Hepatocyte (in vitro differentiated cells): ENCODE measurements around the gene TEC. TPM values are rescaled to one million over a fixed set of nuclear protein-coding genes. Genes with fewer than 3 reads are reported as not detected.

ENCODE experiments used
- DNase-seq: peaks from one replicate; pipeline ENCODE4 v3.0.0-alpha.2; 2016; ENCODE audit warnings: low spot score
- H2AFZ ChIP-seq: fragments of 200-600 bp; sonication (generic); 2 replicates; pipeline ENCODE4 v1.6.0; 2016; ENCODE audit warnings: antibody characterized with exemption, mild to moderate bottlenecking
- H3K27ac ChIP-seq: fragments of 200-600 bp; sonication (generic); 2 replicates; pipeline ENCODE4 v1.5.1; 2016; ENCODE audit warnings: mild to moderate bottlenecking
- H3K27me3 ChIP-seq: fragments of 200-600 bp; sonication (generic); 2 replicates; pipeline ENCODE4 v1.6.1; 2016
- H3K36me3 ChIP-seq: fragments of 200-600 bp; sonication (generic); replicated peaks from 2 replicates; pipeline ENCODE4 v1.5.1; 2016; ENCODE audit warnings: low read depth; ENCODE audit not compliant: insufficient read depth
- H3K4me1 ChIP-seq: fragments of 200-600 bp; sonication (generic); 2 replicates; pipeline ENCODE4 v1.5.1; 2016; ENCODE audit warnings: mild to moderate bottlenecking, moderate library complexity; ENCODE audit not compliant: insufficient read depth
- H3K4me2 ChIP-seq: fragments of 200-600 bp; sonication (generic); 2 replicates; pipeline ENCODE4 v1.6.0; 2016
- H3K4me3 ChIP-seq: fragments of 200-600 bp; sonication (generic); 2 replicates; pipeline ENCODE4 v1.5.1; 2016; ENCODE audit warnings: mild to moderate bottlenecking
- H3K79me2 ChIP-seq: fragments of 200-600 bp; sonication (generic); 2 replicates; pipeline ENCODE4 v1.6.0; 2017; ENCODE audit warnings: mild to moderate bottlenecking
- H3K9me2 ChIP-seq: fragments of 200-600 bp; sonication (generic); replicated peaks from 2 replicates; pipeline ENCODE4 v1.6.0; 2017; ENCODE audit warnings: mild to moderate bottlenecking; ENCODE audit not compliant: insufficient read depth
- H3K9me3 ChIP-seq: fragments of 200-600 bp; sonication (generic); 2 replicates; pipeline ENCODE4 v1.5.1; 2016; ENCODE audit warnings: low read depth, mild to moderate bottlenecking
- H4K20me1 ChIP-seq: fragments of 200-600 bp; sonication (generic); 2 replicates; pipeline ENCODE4 v1.6.0; 2016; ENCODE audit warnings: mild to moderate bottlenecking; ENCODE audit not compliant: insufficient read depth, poor library complexity, severe bottlenecking
- EZH2 ChIP-seq: fragments of 200-600 bp; sonication (generic); IDR thresholded peaks from 2 replicates; pipeline ENCODE4 v1.6.1; 2016; ENCODE audit warnings: antibody characterized with exemption, mild to moderate bottlenecking, borderline replicate concordance
- EZH2phosphoT487 ChIP-seq: fragments of 200-600 bp; sonication (generic); IDR thresholded peaks from one replicate; pipeline ENCODE4 v1.6.1; 2018; ENCODE audit warnings: antibody characterized with exemption, mild to moderate bottlenecking, low read depth, moderate library complexity; ENCODE audit not compliant: unreplicated experiment, severe bottlenecking
- WGBS: methylation state at CpG from one replicate; pipeline ENCODE4 v1.1.6; 2016; ENCODE audit warnings: low lambda C conversion rate; ENCODE audit errors: missing lambda C conversion rate; 5-methylcytosine and 5-hydroxymethylcytosine counted together
- polyA plus RNA-seq: library from polyadenylated mRNA; unstranded; fragments of >200 nt; fragmentation: Nextera tagmentation; extraction: Ambion mirVana; gene quantifications from 2 replicates; pipeline ENCODE4 v1.2.1, GENCODE V29; 2016
- total RNA-seq: library from RNA; depleted of rRNA; stranded (reverse); fragments of >200 nt; gene quantifications from 2 replicates; pipeline ENCODE4 v1.2.3, GENCODE V29; 2014
- TF ChIP-seq, protein P1 (sequence below): fragments of 200-600 bp; sonication (generic); IDR thresholded peaks from 2 replicates; pipeline ENCODE4 v1.5.1; 2016; ENCODE audit warnings: antibody characterized with exemption, mild to moderate bottlenecking; ENCODE audit not compliant: poor library complexity

Gene TEC
- total and polyA plus RNA-seq, 2 experiments from 2014 or later: 1.3 to 2.1 TPM

DNA sequence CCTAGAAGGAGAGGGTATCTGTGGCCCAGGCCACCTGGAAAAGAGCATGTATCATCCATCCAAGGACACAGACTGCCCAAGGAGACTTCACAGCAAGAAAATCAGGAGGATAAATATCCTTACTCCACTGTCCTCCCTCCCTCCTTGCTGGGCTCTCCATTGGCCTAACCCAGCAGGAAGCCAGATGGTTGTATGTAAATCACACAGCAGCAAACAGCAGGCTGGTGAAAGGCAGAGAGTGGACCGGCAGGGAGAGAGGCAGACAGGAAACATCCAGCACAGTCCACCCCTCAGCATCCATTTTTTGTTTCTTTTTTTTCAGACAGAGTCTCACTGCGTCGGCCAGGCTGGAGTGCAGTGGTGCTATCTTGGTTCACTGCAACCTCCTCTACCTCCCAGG lies 153.1 kb downstream of the TEC start:
- Histone ChIP-seq H3K79me2 (no peaks in the 10 kb centered on the region), H3K9me3 (no peaks in the 10 kb centered on the region), H3K4me2 (no peak overlapping the region), H3K27ac (no peak overlapping the region), H3K4me3 (no peak overlapping the region), H3K9me2 (no peaks in the 10 kb centered on the region), H3K36me3 (no peaks in the 10 kb centered on the region), H2AFZ (no peak overlapping the region), H4K20me1 (no peaks in the 10 kb centered on the region), H3K27me3 (no peaks in the 10 kb centered on the region), H3K4me1 (no peaks in the 10 kb centered on the region)
- DNase-seq: no peak
- 75% methylated on average over 3 of the region's 3 CpGs for WGBS
- TF ChIP-seq, protein P1, sequence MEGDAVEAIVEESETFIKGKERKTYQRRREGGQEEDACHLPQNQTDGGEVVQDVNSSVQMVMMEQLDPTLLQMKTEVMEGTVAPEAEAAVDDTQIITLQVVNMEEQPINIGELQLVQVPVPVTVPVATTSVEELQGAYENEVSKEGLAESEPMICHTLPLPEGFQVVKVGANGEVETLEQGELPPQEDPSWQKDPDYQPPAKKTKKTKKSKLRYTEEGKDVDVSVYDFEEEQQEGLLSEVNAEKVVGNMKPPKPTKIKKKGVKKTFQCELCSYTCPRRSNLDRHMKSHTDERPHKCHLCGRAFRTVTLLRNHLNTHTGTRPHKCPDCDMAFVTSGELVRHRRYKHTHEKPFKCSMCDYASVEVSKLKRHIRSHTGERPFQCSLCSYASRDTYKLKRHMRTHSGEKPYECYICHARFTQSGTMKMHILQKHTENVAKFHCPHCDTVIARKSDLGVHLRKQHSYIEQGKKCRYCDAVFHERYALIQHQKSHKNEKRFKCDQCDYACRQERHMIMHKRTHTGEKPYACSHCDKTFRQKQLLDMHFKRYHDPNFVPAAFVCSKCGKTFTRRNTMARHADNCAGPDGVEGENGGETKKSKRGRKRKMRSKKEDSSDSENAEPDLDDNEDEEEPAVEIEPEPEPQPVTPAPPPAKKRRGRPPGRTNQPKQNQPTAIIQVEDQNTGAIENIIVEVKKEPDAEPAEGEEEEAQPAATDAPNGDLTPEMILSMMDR: no peak
- TF ChIP-seq EZH2: no peak
- TF ChIP-seq EZH2phosphoT487: no peak

DNA sequence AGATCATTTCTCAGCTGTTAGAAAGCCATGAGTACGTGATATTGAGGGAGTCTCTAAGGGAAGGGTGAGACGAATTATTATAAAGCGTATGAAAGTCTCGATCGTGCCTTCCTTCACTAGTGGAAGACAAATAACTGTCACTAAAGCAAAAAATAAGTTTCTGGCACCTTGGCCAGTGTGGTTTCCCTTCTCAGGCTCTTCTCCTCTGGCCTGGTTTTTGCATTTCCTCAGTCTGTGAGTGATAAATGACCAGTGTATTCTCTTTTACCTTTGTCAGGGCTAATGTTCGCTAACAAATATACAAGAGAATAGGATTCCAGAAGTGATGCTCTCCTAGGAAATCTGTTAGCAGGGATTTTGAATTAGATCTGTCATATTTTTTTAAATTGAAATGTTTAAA lies 155.2 kb downstream of the TEC start:
- no peak overlapping the region for H3K27ac ChIP-seq
- WGBS: 83% methylated on average over 6 of the region's 6 CpGs
- no peaks in the 10 kb centered on the region for H3K36me3 ChIP-seq
- H3K4me1 ChIP-seq: no peaks in the 10 kb centered on the region
- H2AFZ ChIP-seq: no peak overlapping the region
- H3K4me2 ChIP-seq: no peak overlapping the region
- DNase-seq: no peak
- no peaks in the 10 kb centered on the region for H4K20me1 ChIP-seq
- H3K27me3 ChIP-seq: no peaks in the 10 kb centered on the region
- H3K9me3 ChIP-seq: no peaks in the 10 kb centered on the region
- H3K9me2 ChIP-seq: no peaks in the 10 kb centered on the region
- no peaks in the 10 kb centered on the region for H3K79me2 ChIP-seq
- no peak for TF ChIP-seq EZH2phosphoT487
- TF ChIP-seq, protein P1: no peak
- TF ChIP-seq EZH2: no peak
- no peak overlapping the region for H3K4me3 ChIP-seq

DNA sequence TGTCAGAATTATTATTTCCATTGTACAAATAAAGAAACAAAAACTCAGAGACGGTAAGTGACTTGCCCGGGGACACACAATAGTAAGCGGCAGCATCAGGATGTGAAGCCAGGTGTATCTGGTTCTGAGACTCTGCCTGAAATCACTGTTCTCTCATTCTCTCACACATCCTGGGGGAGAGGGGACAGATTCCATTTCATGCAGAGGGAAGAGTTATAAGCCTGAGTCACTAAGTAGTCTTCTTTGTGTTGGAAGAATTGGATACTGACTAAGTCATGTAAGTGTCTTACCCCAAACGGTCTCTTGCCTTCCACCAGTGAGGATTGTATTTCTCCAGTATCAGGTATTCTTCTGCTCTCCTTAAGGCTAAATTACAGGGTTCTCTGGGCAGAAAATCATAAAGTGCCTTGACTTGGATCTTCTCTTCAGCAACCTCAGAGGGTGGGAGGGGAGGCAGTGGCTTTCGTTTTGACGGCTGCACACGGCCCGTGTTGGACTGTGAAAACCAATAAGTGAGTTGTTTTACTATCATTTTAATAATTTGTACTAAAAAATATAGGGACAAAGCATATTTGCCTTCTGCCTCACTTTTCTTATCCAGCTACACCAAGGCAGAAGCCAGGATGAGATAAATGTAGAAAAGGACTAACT lies 157.5 kb downstream of the TEC start:
- no peaks in the 10 kb centered on the region for H3K36me3 ChIP-seq
- H2AFZ ChIP-seq: no peak overlapping the region
- WGBS: 85% methylated on average over 8 of the region's 8 CpGs
- no peak overlapping the region for H3K4me2 ChIP-seq
- DNase-seq: no peak
- no peaks in the 10 kb centered on the region for H3K4me1 ChIP-seq
- H3K27me3 ChIP-seq: no peaks in the 10 kb centered on the region
- H3K79me2 ChIP-seq: no peaks in the 10 kb centered on the region
- no peak overlapping the region for H3K27ac ChIP-seq
- no peaks in the 10 kb centered on the region for H4K20me1 ChIP-seq
- TF ChIP-seq EZH2: no peak
- TF ChIP-seq, protein P1: no peak
- no peak for TF ChIP-seq EZH2phosphoT487
- no peaks in the 10 kb centered on the region for H3K9me2 ChIP-seq
- H3K4me3 ChIP-seq: no peak overlapping the region
- H3K9me3 ChIP-seq: no peaks in the 10 kb centered on the region
